Spleen (tissue), 11 donors: ENCODE results near the gene TLNRD1. TPM values are rescaled to one million over a fixed set of nuclear protein-coding genes. Genes with fewer than 3 reads are reported as not detected.

Experiments used
- DNase-seq: peaks from one replicate; pipeline ENCODE4 v3.0.0-alpha.2; 2020
- H3K27ac ChIP-seq, 8 donors: fragments of 200-600 bp; sonication (generic) in 7 of 8; 1 replicate in 4 of 8; 2 replicates in 4 of 8; pipeline versions ENCODE4 v1.5.0 to v1.8.0; 2016 to 2021; ENCODE audit warnings: inconsistent platforms in 4 of 8, mild to moderate bottlenecking in 4 of 8, moderate library complexity in 1 of 8
- H3K27me3 ChIP-seq, 7 donors: fragments of 200-600 bp; sonication (generic) in 6 of 7; replicated peaks in 1 of 7; 1 replicate in 4 of 7; 2 replicates in 3 of 7; pipeline versions ENCODE4 v1.5.0 to v1.8.0; 2016 to 2021; ENCODE audit warnings: inconsistent platforms in 3 of 7, mild to moderate bottlenecking in 1 of 7
- H3K36me3 ChIP-seq, 6 donors: fragments of 200-600 bp; sonication (generic) in 5 of 6; 1 replicate in 4 of 6; 2 replicates in 2 of 6; pipeline versions ENCODE4 v1.5.0 to v1.8.0; 2016 to 2021; ENCODE audit warnings: inconsistent platforms in 2 of 6
- H3K4me1 ChIP-seq, 6 donors: fragments of 200-600 bp; sonication (generic) in 5 of 6; 1 replicate in 3 of 6; 2 replicates in 3 of 6; pipeline versions ENCODE4 v1.5.0 to v1.8.0; 2016 to 2021; ENCODE audit warnings: inconsistent platforms in 3 of 6
- H3K4me3 ChIP-seq, 8 donors: fragments of 200-600 bp; sonication (generic) in 7 of 8; 1 replicate in 4 of 8; 2 replicates in 4 of 8; pipeline versions ENCODE4 v1.5.0 to v1.8.0; 2016 to 2021; ENCODE audit warnings: inconsistent platforms in 4 of 8, mild to moderate bottlenecking in 4 of 8, moderate library complexity in 2 of 8
- H3K9me3 ChIP-seq, 8 donors: fragments of 200-600 bp; sonication (generic) in 7 of 8; 1 replicate in 4 of 8; 2 replicates in 4 of 8; pipeline versions ENCODE4 v1.5.0 to v1.8.0; 2016 to 2021; ENCODE audit warnings: inconsistent platforms in 4 of 8
- CTCF ChIP-seq, 11 experiments: fragments of 200-600 bp in 7 of 11; fragments of 450-650 bp in 4 of 11; sonication (generic) in 4 of 11; IDR thresholded peaks in 8 of 11; conservative IDR thresholded peaks in 3 of 11; 1 replicate in 7 of 11; 2 replicates in 4 of 11; pipeline versions ENCODE4 v1.4.0 to v1.8.0; 2016 to 2021; ENCODE audit warnings: antibody characterized with exemption in 11 of 11, inconsistent platforms in 4 of 11, mild to moderate bottlenecking in 1 of 11
- POLR2A ChIP-seq, 3 donors: fragments of 450-650 bp; IDR thresholded peaks; one replicate each; pipeline ENCODE4 v1.5.1; 2017; ENCODE audit warnings: antibody characterized with exemption in 3 of 3, mild to moderate bottlenecking in 1 of 3
- POLR2AphosphoS5 ChIP-seq, 3 donors: sonication (generic); formaldehyde crosslinking; IDR thresholded peaks; one replicate each; pipeline ENCODE4 v1.5.1; 2017; ENCODE audit warnings: antibody characterized with exemption in 3 of 3
- WGBS, 5 donors: extraction: QIAGEN DNeasy Blood & Tissue Kit in 3 of 5; methylation state at CpG; one replicate each; pipeline versions ENCODE4 v1.1.5 to v1.1.7; 2013 to 2018; 5-methylcytosine and 5-hydroxymethylcytosine counted together
- intact Hi-C: fragments of 100-400 bp; cut with DNase I; formaldehyde crosslinking; loops from one replicate; pipeline ENCODE4 v1.15.0; 2023; ENCODE audit warnings: low total_unique reads
- polyA plus RNA-seq, 3 donors: library from polyadenylated mRNA; stranded (reverse); fragments of 200-250 nt; gene quantifications; one replicate each; pipeline ENCODE4 v1.2.1, GENCODE V29; 2013
- total RNA-seq, 7 donors: library from RNA; depleted of rRNA in 3 of 7; stranded (reverse); fragments of >200 nt in 3 of 7; fragmentation: NEBNext Ultra II Directional in 4 of 7; extraction: Animal tissue kit (Norgen Biotek cat#: 25700) in 4 of 7; gene quantifications; one replicate each; pipeline versions ENCODE4 v1.1.0 to v1.2.1, GENCODE V29; 2016 to 2021
- donor health status: healthy with polysubstance abuse.
- donor health status: DM: no; HTN: no; CAD: no; lungs with moderate emphysema.
- donor health status: DM: no; HTN: no; CAD: no.
- donor health status: Bipolar disorder and iron deficiency.
- donor health status: healthy.
- donor health status: DM: no; HTN: no; CAD: no.
- donor health status: DM: yes; HTN: yes; CAD: no.

Gene TLNRD1
- total and polyA plus RNA-seq, 10 donors: 6.2 to 53.3 (median 30.7) TPM

- H3K4me3 ChIP-seq: no peak overlapping the region
- H3K36me3 ChIP-seq: no peaks in the 10 kb centered on the region
- 88 to 89% (median 88%) methylated on average over 9 of the region's 9 CpGs for whole genome bisulfite sequencing, 5 donors
- TF ChIP-seq POLR2AphosphoS5 (IDR thresholded peaks at IDR 0.05): no peak
- TF ChIP-seq POLR2A (IDR thresholded peaks at IDR 0.05): no peak
- TF ChIP-seq CTCF (IDR thresholded peaks at IDR 0.05 in 8 of 11, conservative IDR thresholded peaks at IDR 0.05 in 3 of 11): no peak
- H3K4me1 ChIP-seq: peaks cover 0 to 13% (median 6%) of the 10 kb centered on the region in 6 donors
- H3K27ac ChIP-seq: no peak overlapping the region
- DNase-seq: no peak
- H3K9me3 ChIP-seq: no peaks in the 10 kb centered on the region
- H3K27me3 ChIP-seq: no peaks in the 10 kb centered on the region
- intact Hi-C loops: no loop called here
Observed at GRCh38 chr15:81014446-81015093, 13.8 kb downstream of the TLNRD1 start.

DNA sequence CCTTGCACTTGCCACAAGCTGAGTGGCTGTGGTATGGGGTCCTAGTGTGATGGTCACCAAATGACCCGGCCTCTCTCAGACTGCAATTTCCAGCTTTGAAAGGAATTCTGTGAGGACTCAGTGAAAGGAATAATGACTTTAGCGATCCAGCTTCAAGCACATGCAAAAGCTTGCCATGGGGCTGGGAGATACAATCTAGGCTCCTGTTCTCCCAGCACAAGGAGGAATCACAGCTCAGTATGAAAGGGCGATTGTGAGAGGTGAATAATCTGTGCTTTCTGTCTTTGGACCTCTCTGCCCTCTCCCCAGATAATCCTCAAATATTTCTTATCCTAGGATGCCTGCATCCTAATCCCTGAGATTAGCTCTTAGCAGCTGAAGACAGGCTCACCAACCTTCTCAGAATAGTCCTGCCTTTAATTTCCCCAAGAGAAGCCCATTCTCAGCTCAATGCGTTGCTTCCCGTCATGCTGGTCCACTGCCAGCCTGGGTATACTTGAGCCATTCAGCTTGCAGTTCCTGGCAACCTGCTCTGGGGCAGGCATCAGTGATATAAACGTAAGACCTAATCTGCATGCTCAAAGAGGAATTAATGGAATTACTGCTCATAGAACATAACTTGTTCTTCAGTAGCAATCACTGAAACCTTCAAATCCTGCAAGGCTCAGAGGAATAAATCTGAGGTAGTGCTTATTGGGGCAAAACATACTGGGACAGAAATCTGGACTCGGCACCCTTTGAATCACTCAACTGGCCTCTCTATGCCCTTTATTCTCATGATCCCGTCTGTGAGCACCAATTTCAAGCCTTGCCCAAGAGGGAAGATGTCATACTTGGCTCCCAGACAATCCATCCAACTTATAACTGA lies 15.1 kb downstream of the TLNRD1 start:
- intact Hi-C loops: no loop called here
- 81 to 88% (median 83%) methylated on average over 8 of the region's 8 CpGs for WGBS, 5 donors
- DNase-seq: no peak
- Histone ChIP-seq H3K4me3 (no peak overlapping the region), H3K9me3 (no peaks in the 10 kb centered on the region), H3K4me1 (peaks cover 0 to 9% (median 0%) of the 10 kb centered on the region in 6 donors), H3K36me3 (no peaks in the 10 kb centered on the region), H3K27me3 (no peaks in the 10 kb centered on the region), H3K27ac (no peak overlapping the region)
- TF ChIP-seq CTCF (IDR thresholded peaks at IDR 0.05 in 8 of 11, conservative IDR thresholded peaks at IDR 0.05 in 3 of 11): no peak
- TF ChIP-seq POLR2AphosphoS5 (IDR thresholded peaks at IDR 0.05): no peak
- TF ChIP-seq POLR2A (IDR thresholded peaks at IDR 0.05): no peak

DNA sequence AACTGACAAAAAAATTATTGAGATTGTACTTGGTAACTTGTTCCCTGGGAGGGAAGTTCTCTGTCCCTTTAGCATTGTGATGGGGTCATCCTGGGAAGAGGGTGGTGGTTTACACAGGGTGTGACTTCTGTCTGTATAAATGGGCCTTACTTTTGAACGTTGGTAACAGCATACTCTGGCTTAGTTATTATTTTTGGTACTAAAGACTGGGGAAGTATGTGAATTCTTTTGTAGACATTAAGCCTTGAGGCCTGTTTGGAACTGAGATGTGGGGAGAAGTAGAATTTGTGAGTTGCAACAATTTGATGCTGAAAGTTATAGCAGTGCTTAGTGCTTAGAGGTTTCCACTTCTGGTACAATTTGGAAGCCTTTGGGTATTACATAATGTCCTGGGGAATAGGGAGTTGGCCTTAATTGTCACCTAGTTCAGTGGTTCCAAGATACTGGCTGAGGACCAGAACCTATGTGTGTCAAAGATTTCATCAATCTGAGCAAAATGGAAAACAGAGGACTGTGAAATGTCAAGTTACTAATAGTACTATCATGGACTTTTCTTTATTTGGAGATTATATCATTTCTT lies 15.9 kb downstream of the TLNRD1 start:
- H3K4me1 ChIP-seq: peaks cover 0 to 9% (median 0%) of the 10 kb centered on the region in 6 donors
- intact Hi-C loops: no loop called here
- no peaks in the 10 kb centered on the region for H3K9me3 ChIP-seq
- no peaks in the 10 kb centered on the region for H3K27me3 ChIP-seq
- H3K27ac ChIP-seq: no peak overlapping the region
- no peak for DNase-seq
- H3K4me3 ChIP-seq: no peak overlapping the region
- 45 to 72% (median 60%) methylated on average over 1 of the region's 1 CpG for WGBS, 5 donors
- TF ChIP-seq CTCF (IDR thresholded peaks at IDR 0.05 in 8 of 11, conservative IDR thresholded peaks at IDR 0.05 in 3 of 11) (no peak), POLR2A (IDR thresholded peaks at IDR 0.05) (no peak), POLR2AphosphoS5 (IDR thresholded peaks at IDR 0.05) (no peak)
- H3K36me3 ChIP-seq: no peaks in the 10 kb centered on the region

GRCh38 chr15:81018197-81018596 lies 17.5 kb downstream of the TLNRD1 start:
- intact Hi-C loops: no loop called here
- H3K4me1 ChIP-seq: peaks cover 0 to 9% (median 6%) of the 10 kb centered on the region in 6 donors
- 93 to 100% (median 98%) methylated on average over 2 of the region's 2 CpGs for WGBS, 5 donors

More at GRCh38 chr15:81018197-81018596, 17.5 kb downstream of the TLNRD1 start:
- Histone ChIP-seq H3K36me3 (no peaks in the 10 kb centered on the region), H3K27ac (no peak overlapping the region), H3K4me3 (no peak overlapping the region), H3K27me3 (no peaks in the 10 kb centered on the region), H3K9me3 (no peaks in the 10 kb centered on the region)
- no peak for DNase-seq
- no peak for TF ChIP-seq POLR2A (IDR thresholded peaks at IDR 0.05)
- TF ChIP-seq CTCF (IDR thresholded peaks at IDR 0.05 in 8 of 11, conservative IDR thresholded peaks at IDR 0.05 in 3 of 11): no peak
- TF ChIP-seq POLR2AphosphoS5 (IDR thresholded peaks at IDR 0.05): no peak
